ENCODE results near the gene PERP.
"Not testable (repeated sequence)": the region's sequence is repeated elsewhere in the genome, so short reads cannot be mapped to it uniquely, and the experiment has no call there.

PERP gene

DNA sequence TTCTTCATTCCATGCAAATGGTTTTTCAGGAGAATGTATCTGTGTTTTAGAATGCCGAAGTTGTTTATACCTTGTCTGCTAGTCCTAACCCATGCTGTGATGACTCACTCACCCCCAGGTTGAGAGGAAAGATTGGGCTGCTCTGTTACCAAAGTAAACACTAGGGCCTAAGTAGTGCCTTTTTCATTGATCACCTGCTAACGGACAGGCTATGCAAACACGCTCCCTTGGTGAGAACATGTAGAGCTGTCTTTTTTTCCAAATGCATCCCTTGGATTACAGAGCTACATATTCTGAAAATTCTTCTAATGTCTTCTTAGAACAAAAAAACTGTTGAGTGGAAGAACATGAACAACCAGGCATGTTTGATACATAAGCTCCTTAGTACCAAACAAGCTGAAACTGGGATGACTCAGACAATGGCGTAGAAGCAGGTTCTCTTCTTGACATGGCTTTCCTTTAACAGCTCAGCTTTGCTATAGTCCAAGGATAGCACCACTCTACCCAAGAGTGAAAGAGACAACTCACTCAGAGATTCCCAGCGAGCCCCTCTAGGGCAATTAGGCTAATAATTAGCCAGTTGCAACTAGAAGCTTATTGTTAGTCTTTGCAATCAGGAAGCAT is 20.5 kb downstream of the PERP start:
- TF ChIP-seq, protein P1, sequence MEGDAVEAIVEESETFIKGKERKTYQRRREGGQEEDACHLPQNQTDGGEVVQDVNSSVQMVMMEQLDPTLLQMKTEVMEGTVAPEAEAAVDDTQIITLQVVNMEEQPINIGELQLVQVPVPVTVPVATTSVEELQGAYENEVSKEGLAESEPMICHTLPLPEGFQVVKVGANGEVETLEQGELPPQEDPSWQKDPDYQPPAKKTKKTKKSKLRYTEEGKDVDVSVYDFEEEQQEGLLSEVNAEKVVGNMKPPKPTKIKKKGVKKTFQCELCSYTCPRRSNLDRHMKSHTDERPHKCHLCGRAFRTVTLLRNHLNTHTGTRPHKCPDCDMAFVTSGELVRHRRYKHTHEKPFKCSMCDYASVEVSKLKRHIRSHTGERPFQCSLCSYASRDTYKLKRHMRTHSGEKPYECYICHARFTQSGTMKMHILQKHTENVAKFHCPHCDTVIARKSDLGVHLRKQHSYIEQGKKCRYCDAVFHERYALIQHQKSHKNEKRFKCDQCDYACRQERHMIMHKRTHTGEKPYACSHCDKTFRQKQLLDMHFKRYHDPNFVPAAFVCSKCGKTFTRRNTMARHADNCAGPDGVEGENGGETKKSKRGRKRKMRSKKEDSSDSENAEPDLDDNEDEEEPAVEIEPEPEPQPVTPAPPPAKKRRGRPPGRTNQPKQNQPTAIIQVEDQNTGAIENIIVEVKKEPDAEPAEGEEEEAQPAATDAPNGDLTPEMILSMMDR (IDR thresholded peaks at IDR 0.05; ENCODE audit: low read depth, low read length): no peak
- DNase-seq (ENCODE audit: low read depth in 2 of 2): no peak
- no peak overlapping the region for H3K4me3 ChIP-seq (replicated peaks in 1 of 2; ENCODE audit: low read depth in 2 of 2, low read length in 2 of 2)

GRCh38 chr6:138085839-138086222 is 21.4 kb downstream of the PERP start:
- TF ChIP-seq, protein P1 (IDR thresholded peaks at IDR 0.05; ENCODE audit: low read depth, low read length): no peak
- no peak for DNase-seq (ENCODE audit: low read depth in 2 of 2)
- H3K4me3 ChIP-seq (replicated peaks in 1 of 2; ENCODE audit: low read depth in 2 of 2, low read length in 2 of 2): no peak overlapping the region

GRCh38 chr6:138084904-138085838 is 22.0 kb downstream of the PERP start:
- no peak for DNase-seq (ENCODE audit: low read depth in 2 of 2)
- H3K4me3 ChIP-seq (replicated peaks in 1 of 2; ENCODE audit: low read depth in 2 of 2, low read length in 2 of 2): no peak overlapping the region
- TF ChIP-seq, protein P1 (IDR thresholded peaks at IDR 0.05; ENCODE audit: low read depth, low read length): no peak

- no peak for DNase-seq (ENCODE audit: low read depth in 2 of 2)
- TF ChIP-seq, protein P1 (IDR thresholded peaks at IDR 0.05; ENCODE audit: low read depth, low read length): no peak
- no peak overlapping the region for H3K4me3 ChIP-seq (replicated peaks in 1 of 2; ENCODE audit: low read depth in 2 of 2, low read length in 2 of 2)
Measured at GRCh38 chr6:138082232-138082631, 25.0 kb downstream of the PERP start.

GRCh38 chr6:138079556-138079955 is 27.7 kb downstream of the PERP start:
- DNase-seq (ENCODE audit: low read depth in 2 of 2); H3K4me3 ChIP-seq (replicated peaks in 1 of 2; ENCODE audit: low read depth in 2 of 2, low read length in 2 of 2): not testable (repeated sequence)

GRCh38 chr6:138078491-138078890 is 28.7 kb downstream of the PERP start:
- H3K4me3 ChIP-seq (replicated peaks in 1 of 2; ENCODE audit: low read depth in 2 of 2, low read length in 2 of 2): no peak overlapping the region
- TF ChIP-seq, protein P1 (IDR thresholded peaks at IDR 0.05; ENCODE audit: low read depth, low read length): no peak
- DNase-seq (ENCODE audit: low read depth in 2 of 2): no peak

DNA sequence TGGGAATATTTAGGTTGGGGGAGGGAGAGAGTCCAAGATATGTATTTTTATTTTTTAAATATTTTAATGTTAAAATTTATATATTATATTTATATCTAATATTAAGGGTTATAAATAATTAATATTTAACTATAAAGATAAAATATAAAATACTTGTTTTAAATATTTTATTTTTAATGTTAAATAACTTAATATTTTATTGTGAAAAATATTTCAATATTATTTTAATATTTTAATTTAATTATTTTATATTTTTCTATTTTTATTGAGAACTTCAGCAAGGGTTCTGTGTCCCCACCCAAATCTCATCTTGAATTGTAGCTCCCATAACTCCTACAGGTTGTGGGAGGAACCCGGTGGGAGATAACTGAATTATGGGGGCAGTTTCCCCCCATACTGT is 34.0 kb downstream of the PERP start:
- H3K4me3 ChIP-seq (replicated peaks in 1 of 2; ENCODE audit: low read depth in 2 of 2, low read length in 2 of 2): no peak overlapping the region
- TF ChIP-seq, protein P1 (IDR thresholded peaks at IDR 0.05; ENCODE audit: low read depth, low read length): no peak
- no peak for DNase-seq (ENCODE audit: low read depth in 2 of 2)

Data from cardiac fibroblast (primary cell).